EL (cell line): ENCODE results near the gene ADAR.

ENCODE experiments used
- DNase-seq: peaks from one replicate; pipeline ENCODE4 v3.0.0-alpha.2; 2016

Gene ADAR

GRCh38 chr1:154614901-154615300 is 6.9 kb upstream of the ADAR start:
- no peak for DNase-seq

DNA sequence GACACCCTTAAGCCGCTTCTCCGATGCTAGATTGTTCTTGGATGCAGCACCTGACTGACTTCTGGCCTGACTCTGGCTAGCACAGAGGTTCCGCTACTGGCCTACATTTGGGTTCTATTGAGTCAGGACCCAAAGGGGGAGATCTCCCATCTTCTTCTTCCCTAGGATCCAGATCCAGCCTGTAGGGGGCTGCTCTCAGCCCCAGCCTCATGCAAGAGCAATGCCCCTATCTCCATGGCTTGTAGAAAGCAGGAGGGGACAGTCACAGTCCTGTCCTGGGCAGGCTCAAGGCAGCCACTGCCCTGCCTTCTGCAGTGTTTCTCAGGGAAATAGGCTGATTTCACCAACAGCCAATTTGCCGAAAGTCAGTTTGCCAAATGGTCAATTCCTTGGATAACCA is 6.3 kb upstream of the ADAR start:
- no peak for DNase-seq

- no peak for DNase-seq
Measured at GRCh38 chr1:154611150-154611862, 3.3 kb upstream of the ADAR start.

DNA sequence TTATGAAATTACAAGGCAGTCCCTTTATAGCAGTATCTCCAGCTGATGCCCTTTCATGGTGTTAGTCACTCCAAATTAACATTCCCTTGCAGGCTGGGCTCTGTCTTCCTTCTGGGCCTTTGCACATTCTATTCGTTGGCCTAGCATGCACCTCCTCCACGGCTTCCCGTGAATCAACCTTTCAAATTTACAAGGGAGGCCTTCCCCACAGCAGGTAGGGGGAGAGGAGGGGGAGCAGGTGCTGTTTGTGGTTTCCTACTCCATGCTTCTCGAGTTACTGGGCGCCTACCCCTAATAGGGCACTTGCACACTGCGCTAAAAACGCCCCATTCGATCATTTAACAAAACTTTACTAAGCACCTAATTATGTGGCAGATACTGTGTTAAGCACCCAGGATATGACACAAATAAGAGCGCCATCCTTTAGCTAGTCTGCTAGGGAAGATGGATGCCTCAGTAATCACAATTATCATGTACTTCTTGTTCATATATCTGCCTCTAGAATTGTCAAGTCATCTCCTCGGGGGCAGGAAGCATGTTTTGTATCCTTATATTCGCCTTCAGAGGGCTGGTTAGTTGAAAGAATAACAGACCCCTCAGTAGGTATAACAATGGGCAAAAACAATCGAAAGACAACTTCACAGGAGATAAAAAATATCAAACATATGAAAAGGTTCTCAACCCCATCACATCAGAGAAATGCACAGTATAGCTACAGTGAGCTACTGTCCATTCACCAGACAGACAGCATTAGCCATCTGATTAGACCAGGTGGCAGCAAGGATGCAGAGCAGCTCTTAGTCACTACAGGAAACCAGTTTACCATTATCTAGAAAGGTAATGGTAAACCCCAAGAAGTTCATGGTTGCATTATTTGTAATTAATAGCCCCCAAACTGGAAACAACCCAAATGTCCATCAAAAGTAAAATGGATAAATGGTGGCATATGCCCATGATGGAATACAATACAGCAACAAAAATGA is 1.7 kb upstream of the ADAR start:
- DNase-seq = peak; percentile 52

- peak; percentile 68 for DNase-seq
Measured at GRCh38 chr1:154608397-154609270, 648 bp upstream of the ADAR start.

DNA sequence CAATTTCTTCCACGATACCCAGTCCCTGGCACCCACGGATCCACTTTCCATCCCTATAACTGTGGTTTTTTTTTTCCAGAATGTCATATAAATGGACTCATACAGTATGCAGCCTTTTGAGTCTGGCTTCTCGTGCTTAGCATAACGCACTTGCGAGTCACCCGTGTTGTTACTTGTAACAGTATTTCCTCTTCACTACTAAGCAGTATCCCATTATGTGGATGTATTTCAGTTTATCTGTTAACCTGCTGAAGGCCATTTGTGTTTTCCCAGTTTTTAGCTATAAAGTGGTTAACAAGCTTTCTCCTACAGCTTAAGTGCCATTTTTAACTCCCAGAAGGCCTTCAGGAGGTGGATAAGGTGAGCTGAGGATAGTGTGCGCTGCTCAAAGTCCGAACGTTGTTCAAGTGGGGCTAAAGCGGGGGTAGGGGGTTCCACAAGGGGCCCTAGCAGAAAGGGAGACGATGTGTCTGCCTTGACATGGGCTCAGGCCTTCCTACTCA is 829 bp downstream of the ADAR start:
- DNase-seq = peak; percentile 60

DNA sequence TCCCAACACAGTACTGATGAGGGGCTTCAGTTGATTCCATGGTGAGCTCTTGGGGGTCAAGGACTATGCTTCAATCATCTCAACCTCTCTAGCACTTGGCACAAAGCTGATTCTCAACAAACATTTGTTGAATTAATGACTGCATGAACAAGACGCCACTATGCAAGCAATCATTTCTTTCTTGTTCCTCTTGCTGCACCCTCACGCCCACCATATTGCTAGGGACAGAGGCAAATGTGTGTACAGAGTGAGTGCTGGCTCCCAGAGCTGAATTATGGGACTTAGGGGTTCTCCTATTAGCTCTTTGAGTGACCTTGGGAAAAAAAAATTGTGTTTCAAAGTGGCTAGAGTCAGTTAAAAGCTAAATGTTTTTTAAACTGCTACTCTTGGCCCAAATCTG is 2.5 kb downstream of the ADAR start:
- no peak for DNase-seq

DNA sequence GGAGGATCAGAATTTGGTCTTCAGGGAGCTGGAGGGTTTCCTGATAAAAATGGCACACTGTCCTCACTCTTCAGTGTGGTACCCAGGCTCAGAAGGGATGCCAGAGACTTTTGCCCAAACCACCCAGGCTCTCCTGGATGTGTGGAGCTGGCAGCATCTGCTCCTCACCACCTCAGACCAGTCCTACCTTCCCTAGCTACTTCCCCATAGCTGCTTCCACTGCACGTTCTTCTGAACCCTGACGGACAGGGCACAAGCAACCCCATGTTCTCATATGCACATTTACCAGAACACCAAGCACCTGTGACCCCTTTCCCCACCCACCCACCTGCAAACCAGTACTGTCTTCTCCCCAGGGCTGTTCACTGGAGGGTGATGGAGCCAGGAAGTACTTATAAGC is 4.7 kb downstream of the ADAR start:
- DNase-seq = no peak

- no peak for DNase-seq
Measured at GRCh38 chr1:154599658-154600057, 8.3 kb downstream of the ADAR start.

DNA sequence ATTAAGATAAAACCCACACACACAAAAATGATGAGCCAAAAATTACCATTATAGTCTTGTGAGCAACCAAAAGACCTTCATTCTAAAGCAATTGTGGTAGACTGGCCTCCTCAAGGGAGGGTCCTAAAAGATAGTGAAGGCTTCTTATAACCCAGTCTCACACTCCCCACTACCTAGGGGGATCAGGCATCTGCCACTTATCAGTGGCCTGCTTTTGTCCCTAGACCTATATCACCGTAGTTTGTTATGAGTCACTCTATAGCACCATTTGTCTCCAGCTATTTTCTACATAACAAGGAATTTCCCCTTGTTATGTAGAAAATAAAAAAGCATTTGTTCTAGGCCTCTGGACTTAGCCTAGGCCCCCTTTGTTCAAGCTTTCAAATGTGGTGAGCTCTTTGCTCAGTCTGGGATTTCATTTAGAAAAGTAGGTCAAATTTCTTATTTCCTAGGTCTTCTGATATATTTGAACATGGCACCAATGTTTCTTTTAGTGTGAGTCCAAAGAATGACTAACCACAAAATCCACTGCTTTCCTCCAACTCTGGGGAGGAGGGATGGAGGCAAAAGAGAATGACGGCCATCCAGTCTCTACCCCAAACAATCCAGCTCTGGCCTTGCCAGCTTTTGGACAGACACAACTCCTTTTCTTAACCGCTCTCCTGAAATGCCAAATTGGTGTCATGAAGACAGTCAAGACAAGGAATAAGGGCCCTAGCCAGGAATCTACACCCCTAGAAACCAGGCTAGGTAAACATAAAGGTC is 8.9 kb downstream of the ADAR start:
- DNase-seq = no peak

GRCh38 chr1:154595621-154596020 is 12.4 kb downstream of the ADAR start:
- peak; percentile 52 for DNase-seq

DNA sequence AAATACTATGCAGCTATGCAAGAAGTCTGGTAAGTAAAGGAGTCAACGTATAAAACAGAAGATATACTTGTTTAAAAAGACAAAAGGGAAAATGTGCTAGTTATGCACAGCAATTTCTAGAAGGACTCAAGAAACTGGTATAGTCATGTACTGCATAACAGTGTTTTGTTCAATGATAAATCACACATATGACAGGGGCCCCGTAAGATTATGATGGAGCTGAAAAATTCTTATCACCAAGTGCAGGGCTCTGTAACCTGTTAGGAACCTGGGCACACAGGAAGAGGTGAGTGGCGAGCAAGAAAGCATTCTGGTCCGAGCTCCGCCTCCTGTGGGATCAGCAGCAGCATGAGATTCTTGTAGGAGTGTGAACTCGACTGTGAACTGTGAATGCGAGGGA is 13.2 kb downstream of the ADAR start:
- DNase-seq = no peak

- no peak for DNase-seq
Measured at GRCh38 chr1:154593390-154593789, 14.6 kb downstream of the ADAR start.

GRCh38 chr1:154591206-154591605 is 16.8 kb downstream of the ADAR start:
- DNase-seq = no peak

DNA sequence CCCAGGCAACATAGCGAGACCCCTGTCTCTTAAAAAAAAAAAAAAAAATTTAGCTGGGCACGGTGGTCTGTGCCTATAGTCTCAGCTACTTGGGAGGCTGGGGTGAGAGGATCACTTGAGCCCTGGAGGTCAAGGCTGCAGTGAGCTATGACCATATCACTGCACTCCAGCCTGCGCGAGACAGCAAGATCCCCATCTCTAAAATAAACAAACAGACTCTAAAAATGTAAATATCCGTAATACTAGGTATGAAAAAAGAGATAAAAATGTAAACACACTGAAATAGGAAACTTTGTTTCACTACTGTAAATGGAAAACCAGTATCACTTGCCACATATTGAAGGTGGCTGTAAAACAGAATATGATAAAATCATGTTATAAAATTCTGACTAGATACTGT is 17.2 kb downstream of the ADAR start:
- no peak for DNase-seq

DNA sequence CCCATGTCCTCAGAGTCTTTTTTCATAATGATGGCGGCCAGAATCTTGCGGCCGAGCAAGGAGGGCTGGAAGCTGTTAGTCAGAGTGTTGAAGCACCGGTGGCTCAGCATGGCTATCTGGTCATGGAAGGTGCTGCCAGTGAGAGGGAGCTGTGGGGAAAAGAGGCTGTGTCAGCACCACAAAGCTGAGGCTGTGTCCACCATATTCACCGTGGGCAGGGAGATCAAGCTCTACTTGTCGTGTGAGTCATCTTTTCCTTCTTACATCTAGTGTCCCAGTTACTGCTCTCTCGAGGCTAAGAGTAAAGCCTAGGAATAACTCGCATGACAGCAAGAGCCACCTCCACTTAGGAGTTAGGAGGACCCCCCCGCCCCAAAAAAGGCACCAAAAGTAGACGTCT is 18.2 kb downstream of the ADAR start:
- no peak for DNase-seq

- no peak for DNase-seq
Measured at GRCh38 chr1:154586641-154587040, 21.3 kb downstream of the ADAR start.

GRCh38 chr1:154586231-154586630 is 21.8 kb downstream of the ADAR start:
- no peak for DNase-seq

DNA sequence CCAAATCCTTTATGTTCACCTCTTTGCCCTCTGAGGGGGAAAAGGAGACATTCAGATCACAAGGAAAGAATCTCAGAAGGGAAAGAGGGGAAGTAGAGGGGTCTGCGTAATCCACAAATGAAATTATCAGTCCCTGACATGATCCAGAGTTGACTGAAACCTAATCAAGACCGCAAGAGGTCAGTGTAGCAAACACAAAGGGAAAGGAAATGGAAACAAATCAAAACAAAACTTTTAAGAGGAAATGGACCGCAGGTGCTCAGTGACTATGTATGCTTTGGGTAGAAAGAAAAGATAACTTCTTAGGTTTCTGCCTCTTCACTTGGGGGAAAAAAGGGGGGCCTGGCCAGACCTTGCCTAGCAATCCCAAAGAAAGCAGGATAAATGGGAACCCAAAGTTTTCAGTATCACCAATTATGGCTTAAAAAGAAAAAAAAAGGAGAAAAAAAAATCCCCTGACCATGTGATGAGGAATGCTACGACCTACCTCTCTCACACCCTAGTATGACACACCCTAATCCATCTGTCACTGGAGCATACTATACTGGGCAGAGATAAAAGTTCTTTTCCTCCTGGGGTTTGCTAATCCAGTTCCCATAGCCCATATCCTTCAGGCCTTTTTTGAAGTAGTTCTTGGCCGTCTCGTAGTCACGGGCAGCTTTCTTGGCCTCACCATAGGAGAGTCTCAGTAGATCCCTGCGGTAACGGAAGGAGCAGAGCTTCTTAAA is 23.6 kb downstream of the ADAR start:
- DNase-seq = no peak

DNA sequence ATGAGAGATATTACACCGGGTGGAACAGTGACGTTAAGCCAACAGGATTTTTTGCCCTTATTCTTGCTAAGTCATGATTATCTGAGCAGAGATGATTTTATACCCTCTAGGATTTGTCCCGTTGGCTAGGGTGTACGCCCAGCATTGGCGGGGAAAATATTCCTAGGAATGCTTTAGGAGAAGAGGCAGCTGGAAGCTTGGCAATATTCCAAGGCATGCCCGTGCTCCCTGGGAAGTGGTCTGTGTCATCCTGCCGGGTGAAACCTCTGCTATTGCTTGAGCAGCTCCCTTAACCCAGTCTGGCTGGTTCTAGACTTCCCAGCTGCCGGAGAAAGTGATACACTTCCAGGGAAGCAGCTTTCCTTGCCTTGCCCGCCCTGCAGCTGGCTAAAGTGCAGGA is 24.2 kb downstream of the ADAR start:
- DNase-seq = no peak

GRCh38 chr1:154582885-154583284 is 25.1 kb downstream of the ADAR start:
- no peak for DNase-seq
